ENCODE measurements around the gene POC1B.
A peak's percentile ranks its signal among the peaks of the same experiment; 100 is the strongest.

POC1B gene

DNA sequence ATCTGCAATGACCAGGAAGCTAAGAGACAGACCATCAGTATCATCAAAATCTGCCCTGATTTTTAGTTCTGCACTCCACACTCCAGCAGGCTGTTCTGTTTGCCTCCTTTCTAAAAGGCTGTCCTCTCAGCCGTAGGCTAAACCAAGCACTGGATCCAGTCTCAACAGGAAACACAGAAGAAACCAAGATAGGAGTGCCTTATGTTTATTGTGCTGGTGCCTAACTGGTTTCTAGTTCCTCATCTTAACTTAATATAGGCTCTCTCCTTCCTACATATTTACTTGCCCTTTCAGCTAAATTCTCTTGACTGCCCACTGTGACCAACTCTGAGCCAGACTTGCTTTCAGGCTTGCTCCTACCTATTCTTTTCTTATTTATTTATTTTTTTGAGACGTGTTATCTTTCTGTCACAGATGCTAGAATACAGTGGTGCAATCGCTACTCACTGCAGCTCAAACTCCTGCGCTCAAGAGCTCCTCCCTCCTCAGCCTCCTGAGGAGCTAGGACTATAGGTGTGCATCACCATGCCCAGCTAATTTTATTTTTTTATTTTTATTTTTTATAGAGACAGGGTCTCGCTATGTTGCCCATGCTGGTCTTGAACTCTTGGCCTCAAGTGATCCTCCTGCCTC is 32.1 kb downstream of the POC1B start:
- DNase-seq, result no peak

DNA sequence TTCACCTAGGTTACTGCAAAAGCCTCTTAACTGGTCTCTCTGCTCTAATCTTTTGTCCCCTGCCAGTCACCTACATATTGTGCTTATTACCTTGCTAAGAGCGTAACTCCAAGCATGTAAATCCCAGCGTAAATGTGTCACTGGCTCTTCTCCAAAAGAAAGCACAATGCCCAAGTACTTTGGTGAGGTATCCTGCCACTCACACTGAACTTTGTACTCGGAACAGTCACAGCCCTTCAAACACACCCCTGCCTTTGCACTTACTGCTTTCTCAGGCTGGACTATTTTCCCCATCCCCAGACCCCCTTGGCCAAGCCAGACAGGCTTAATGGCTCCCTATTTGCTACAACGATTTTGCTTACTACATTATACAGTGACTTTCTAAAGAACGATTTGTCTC is 33.0 kb downstream of the POC1B start:
- no peak for DNase-seq

DNA sequence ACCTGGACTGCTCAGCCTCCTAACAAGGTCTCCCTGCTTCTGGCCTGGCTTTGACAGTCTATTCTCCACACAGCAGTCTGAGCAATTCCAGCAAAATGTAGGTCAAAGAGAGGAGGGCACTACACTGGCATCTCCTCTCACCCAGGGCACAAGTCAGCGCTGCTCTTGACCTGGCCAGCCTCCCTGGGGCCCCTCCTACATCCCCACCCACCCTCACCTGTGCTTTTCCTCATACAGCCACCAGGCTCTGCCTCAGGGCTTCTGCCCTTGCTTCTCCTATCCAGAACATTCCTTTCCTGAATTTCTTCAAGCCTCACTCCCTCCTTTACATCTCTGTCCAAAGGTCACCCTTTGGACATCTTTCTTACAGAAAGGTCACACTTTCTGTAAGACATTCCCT is 34.9 kb downstream of the POC1B start:
- DNase-seq, result no peak

DNA sequence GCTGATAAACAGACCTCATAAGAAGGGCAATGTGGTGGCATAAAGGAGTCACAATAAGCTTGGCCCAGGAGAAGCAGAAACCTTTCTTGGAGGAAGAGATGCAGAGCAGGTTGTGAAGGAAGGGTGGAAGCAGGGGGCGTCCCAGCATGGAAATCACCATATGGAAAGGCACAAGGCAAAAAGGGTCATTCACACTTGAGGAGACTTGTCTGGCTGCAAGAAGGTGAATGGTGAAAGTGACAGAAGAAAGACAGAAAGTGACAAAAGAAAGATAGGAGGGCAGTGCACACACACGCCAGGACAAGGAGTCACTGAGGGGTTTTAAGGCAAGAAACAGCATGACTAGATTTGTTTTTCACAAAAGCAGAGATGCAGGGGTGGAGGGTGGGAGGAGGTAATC is 39.6 kb downstream of the POC1B start:
- DNase-seq, result no peak

DNA sequence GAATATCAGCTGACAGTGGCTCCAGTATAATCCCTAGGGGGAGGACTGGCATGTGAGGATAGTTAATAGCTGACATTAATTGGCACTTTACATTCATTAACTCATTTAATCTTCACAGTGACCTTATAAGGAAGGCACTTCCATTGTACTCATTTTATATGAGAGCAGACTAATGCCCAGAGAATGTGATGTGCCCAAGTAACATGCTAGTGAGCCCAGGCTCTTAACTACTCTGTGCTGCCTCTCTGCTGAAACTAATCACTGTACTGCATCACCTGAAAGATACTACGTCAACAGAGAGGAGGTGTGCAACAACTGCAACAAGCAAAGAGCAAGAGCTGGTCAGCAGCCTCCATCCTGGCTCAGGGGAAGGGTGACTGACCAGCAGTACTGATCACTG is 41.4 kb downstream of the POC1B start:
- no peak for DNase-seq

DNA sequence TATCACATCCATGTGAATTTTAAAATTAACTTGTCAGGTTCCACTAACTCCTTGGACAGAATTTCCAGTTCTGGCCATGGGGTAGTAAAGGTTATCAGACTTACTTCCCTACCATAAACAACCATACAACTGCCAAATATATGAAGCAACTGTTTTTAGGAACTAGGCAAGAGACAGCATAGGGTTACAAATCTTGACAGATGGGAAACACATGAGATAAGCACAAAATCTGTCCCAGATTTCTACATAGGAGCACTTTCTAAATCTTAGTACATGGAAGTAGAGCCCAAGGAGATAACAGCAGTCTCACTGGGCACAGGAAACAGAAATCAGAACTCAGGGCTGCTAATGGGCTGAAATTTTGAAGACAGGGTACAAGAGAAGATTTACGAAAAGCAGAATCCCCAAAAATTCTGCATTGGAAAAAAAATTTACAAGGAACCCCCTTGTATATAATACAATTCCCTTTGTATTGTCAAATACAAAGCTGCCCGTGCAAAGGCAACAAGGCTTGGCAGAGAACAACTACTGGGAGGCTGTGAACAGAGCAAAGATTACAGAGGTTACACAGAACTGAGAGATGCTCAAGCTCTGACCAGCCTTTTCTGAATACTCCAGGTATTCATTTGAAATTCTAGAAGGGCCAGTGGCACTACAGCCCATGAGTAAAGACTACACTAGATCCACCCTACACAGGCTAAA is 44.5 kb downstream of the POC1B start:
- no peak for DNase-seq

DNA sequence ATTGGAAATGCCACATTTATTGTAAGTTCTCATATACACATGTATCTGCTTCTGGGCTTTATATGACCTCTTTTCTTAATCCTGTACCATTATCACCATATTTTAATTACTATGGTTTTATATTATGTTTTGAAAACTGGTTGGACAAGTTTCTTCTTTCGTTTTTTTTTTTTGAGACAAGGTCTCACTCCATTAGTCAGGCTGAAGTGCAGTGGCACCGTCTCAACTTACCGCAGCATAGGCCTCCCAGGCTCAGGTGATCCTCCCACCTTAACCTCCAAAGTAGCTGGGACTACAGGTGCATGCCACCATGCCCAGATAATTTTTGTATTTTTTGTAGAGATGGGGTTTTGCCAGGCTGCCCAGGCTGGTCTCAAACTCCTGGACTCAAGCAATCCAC is 45.9 kb downstream of the POC1B start:
- no peak for DNase-seq

DNA sequence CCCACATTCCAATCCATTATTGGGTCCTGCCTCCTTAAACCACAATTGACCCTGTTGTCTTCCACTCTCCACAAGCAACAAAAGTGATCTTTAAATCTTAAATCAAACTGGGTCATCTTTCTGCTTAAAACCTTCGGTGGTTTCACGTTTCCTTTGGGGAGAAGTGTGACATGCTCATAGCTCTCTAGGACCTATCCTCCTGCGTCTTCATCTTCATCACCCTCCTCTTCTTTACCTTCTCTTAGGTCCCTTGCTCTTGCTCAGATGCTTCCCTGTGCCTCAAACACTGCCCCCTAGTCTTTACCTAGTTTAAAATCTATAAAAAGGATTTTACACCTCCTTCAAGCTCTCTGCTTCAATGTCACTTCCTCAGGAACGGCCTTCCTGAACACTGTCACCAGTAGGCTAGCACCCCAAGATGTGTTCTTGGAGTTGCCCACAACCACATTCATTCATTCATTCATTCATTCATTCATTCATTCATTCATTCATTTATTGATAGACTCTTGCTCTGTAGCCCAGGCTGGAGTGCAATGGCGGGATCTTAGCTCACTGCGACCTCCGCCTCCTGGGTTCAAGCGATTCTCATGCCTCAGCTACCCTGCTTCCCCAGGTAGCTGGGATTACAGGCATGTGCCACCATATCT is 48.1 kb downstream of the POC1B start:
- DNase-seq, result no peak

DNA sequence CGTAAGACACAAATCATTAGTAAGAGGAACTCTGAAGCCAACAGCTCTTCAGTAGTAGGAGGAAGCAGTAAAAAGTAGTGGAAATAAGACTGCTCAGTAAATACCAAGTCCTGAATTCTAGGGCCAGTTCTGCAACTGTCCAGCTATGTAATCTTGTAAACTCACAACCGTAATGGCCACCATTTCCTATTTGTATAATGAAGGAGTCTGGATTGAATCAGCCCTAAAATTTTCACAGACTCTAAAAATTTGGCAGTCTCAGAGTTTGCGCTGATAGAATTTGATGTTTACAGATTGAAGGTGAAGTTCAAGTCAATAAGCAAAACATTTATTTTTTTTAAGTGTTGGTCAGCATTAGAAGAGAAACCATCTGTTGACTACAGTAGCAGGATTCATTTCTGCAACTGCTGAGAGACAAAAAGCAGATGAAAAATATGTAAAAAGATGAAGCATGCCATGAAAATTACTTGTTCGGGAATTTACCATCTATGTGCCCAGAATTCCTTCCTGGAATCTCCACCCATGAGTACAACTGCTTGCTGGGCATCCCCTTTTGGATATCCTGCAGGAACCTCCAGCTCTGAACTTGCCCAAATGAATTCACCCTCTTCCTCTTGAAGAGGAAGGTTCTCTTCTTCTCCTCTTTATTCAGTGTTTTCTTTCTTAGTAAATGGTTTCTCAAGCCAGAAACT is 48.8 kb downstream of the POC1B start:
- no peak for DNase-seq

DNA sequence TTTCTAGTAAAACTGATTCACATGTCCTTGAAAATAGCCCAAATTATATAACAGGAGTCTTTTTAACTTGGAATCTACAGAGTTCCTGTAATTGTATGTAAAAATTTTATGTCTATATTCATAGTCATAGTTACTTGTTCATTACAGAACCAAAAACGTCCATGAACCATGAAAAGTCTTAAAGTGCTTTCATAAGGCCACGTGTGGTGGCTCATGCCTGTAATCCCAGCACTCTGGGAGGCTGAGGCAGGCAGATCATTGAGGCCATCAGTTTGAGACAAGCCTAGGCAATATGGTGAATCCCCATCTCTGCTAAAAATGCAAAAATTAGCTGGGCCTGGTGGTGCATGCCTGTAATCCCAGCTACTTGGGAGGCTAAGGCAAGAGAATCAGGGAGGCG is 49.6 kb downstream of the POC1B start:
- DNase-seq, result no peak

DNA sequence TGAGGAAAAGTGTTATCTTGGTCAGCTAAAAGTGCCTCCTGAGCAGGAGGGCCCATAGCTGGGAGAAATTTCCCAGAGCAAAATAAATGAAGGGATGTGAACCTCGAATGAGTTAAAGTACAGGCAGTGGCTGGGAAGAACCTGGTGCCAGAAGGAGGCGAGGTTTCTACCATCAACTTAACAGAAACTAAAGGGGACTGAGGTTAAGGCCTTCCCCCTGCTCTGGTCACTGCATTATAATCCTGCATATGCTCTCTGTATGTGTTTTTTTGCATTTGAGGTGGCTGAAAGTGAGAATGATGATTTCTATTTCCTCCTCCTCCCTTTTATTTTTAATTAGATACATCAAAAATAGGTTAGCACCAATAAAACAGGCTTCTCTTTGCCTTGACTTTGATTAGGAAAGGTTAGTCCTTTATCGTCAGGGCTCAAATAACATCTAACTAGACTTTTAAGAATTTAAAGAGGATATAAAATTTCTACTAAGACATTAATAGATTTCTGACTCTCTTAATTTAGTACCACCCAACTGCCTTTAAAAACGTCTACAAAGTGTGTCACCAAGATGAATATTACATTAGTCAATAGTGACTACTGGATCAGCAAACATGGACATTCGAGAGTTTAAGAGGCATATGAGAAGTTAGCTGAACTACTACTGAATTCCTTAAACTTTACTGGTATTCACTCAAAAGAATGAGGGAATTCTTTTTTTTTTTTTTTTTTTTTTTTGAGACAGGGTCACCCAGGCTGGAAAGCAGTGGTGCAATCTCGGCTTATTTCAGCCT is 50.5 kb downstream of the POC1B start:
- no peak for DNase-seq

DNA sequence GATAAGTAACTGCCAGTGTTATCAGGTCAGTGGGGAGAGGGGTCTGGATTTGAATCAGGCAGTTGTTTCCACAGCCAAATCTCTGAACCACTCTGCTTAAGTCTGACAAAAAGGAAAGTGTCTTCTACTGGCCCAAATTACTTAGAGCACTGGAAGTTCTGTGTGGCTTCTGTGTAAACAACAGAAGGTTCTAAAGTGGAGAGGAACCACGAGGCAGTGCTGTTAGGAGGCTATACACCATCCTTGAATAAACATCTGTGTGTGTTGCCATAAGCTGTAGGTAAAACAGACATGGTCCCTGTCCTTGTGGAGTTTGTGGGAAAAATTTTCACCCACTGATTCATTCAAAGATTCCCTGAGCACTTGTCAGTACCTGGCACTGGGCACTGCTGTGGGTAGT is 51.2 kb downstream of the POC1B start:
- DNase-seq, result no peak

DNA sequence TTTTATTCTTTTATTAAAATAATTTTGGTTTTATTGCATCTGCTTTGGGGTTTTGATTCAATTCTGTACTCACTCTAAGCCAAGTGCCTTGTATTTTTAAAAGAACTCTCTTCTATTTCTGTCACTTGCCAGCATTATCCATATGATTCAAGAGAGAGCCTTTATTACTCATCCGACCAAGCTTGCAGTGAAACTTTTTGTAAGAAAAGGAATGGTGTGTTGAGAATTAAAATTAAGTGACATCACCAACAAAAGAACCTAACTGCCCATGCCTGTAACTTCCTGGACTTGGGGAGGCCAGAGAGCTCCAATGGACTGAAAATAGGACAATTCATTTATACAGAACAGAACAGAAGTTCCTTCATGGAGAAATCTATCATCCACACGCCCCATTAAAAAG is 53.3 kb downstream of the POC1B start:
- DNase-seq, result no peak

DNA sequence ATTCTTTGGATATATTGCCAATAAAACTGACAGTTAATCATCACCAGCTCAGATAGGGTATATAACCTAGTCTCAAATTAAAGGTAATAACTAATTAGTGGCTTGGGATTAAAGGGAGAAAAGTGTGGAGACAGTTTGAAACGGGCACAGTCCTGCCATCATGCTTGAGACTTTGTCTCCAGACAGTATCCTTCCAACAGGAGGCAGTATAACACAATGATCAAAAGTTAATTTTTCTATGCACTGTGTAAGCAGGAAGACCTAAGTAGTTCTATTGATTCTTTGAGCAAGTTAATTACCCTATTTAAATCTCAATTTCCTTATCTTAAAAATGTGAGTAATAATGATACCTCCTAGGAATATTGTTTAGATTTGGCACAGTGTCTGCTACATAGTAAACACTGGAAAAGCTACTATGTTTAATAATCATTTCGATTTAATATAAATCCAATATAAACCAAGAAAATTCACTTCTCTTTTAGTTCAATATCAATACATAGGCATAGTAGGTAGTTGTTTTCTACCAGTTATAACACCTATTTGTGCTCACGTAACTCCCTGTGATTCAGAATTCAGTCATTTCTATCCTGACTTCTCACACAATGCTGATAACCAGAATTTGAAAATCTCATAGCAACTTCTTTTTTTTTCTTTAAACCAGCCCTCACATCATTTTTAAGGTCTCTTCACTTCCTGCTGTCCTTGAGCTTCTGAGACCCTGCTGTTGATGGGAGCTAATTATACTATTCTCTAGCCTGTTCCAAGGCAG is 54.9 kb downstream of the POC1B start:
- DNase-seq, result peak; percentile 71

DNA sequence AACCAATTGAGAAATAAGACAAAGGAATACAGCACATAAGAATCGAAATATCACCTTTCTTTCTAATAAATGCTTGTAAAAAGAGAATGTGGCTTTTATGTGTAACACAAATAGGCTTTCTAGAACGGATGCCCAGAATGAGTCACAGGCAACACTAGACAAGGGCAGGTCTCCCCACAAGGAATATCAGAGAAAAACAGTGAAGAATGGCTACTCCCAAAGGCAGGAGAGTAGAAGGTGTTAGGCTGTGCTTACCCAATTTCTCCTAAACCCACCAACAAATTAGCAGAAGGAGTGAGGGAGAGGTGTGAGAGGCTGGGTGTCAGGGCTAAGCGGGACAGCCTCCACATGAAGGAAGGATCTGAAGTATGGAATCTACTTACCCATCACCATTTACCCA is 56.5 kb downstream of the POC1B start:
- peak; percentile 34 for DNase-seq

DNA sequence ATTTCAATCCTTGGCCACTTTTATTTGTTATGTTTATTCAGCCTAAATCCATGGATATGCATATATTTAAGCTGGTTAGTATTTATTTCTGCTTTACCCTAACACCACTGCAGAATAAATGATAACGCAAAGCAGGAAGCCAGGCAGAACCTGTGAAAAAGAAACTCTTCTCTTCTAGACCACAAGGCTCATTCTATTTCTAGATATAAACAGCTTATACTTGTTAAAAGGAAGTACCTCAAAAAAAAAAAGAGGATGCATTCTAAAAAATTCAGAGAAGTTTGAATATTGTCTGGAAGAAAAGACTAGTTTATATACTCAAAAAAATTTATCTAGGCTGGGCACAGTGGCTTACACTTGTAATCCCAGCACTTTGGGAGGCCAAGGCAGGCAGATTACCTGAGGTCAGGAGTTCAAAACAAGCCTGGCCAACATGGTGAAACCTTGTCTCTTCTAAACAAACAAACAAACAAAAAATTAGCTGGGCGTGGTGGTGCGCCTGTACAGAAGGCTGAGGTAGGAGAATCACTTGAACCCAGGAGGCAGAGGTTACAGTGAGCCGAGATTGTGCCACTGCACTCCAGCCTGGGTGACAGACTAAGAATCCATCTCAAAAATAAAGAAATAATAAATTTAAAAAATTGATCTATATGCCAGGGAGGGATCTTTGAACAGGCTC is 57.1 kb downstream of the POC1B start:
- DNase-seq, result peak; percentile 43

DNA sequence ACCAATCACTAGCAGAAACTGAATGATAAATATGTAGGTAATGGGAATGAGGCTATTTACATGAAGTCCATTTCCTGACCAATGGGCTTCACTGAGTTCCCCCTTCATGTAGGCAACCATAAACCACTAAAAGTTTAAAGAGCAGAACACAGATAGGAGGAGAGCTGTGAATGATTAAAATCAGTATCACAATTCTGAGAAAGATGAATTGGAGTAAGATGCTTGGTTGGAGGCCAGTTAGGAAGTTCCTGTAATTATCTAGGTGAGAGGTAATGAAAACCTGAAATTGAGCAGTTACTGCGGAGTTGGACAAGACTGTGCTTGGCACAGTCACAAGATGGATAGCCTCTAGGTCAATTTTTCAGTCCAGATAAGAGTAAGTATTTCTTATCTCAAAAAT is 57.8 kb downstream of the POC1B start:
- DNase-seq, result no peak

DNA sequence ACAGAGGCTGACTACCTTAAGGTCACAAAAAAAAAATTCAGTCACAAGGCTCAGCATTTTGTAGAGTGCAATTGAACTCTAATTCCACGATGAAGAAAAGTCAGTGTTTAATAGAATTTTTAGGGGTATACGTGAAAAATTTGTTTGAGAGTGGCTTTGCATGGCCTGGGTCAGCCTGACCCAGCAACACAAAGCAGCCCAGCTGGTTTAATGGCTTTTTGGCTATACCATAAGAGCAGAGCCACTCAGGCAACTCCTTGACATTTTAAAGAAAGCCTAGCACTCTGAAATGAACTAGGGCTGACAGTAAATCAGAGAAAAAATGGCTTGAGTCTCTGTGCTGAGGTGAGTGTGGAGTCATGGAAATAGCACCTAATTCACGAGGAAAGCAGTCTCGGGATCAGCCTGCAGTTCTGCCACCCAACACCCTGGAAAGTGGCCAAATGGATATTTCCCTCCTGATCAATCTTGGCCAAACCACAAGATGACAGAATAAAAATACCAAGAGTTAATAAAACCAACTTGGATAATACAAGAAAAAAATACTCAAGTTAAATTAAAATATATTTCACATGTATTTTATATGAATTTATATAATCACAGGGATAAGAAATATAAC is 60.8 kb downstream of the POC1B start:
- no peak for DNase-seq

DNA sequence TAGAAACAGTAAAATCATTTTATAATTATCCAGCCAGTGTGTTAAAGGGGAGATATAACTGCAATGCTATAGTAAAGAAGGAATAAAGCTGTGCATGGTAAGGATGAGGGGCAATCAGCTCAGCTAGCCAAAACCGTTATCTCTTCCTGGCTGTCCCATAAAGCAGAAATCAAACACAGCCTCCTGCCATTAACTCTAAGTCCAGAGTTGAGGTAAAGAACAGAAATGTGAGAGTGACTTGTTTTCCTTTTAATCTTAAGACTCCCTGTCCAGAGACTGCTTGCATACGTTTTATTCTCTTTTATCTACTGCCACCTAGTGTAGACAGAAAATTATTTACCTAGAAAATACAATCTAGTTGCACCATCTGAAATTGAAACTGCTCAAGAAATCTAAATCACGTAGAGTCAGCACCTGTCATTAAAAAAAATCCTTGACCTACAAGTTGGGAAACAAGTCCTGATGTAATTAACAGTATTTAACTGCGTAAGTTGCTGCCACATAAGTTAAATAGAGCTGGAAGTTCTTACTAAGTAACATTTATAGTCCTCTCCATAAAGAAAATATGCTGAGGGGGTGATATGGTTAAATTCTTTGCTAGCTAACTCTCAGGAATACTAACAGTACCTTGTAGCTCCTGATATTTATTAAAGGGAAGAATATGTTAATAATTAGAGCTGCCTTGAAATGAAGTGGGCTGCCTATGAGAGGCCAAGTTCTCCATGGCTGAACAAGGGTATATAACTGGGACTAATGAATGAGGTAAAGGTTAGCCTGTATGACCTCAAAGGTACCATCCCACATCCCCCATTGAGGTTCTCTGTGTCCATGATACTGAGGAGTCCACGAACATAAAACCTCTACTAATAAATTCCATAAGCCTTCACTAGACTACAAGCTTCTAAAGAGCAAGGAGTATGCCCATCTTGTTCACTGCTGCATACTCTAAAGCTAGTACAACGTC is 63.9 kb downstream of the POC1B start:
- peak; percentile 71 for DNase-seq

DNA sequence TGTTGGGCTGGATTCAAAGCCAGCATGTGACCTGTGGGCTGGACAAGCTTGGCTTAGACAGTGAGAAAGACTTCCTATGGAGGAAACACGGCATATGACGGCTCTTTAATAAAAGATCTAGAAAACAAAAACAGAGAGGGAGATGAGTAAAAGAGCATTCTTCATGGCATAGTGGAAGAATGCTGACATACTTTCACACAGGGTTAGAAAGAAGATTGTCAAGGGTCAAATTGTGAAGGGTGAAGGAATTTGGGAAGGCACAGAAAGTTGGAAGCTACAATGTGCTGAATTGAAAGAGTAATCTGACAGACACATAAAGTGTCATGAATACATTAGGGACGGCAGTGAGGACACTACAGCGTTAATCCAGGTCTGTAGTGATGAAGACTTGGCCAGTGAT is 64.7 kb downstream of the POC1B start:
- no peak for DNase-seq

Data from CD4-positive, alpha-beta T cell treated with Interleukin-21 for 1 hour (primary cell).